ENCODE data around the gene PDE1A. TPM values are rescaled to one million over a fixed set of nuclear protein-coding genes. Genes with fewer than 3 reads are reported as not detected.

Gene PDE1A
- total RNA-seq (2012; rRNA removed): 0.83 and 0.90 TPM in 2 replicates
- polyA plus RNA-seq (2012; rRNA removed): 0.24 and 0.26 TPM in 2 replicates
- 0.04 and 0.12 TPM in 2 replicates for polyA plus RNA-seq (2012; cell fraction: cytosol; rRNA removed)
- 0.05 and 0.34 TPM in 2 replicates for polyA plus RNA-seq (2012; cell fraction: nucleus; rRNA removed; ENCODE audit: low replicate concordance)
- percentile 49 among the genes with signal in this experiment for Bru-seq, nascent RNA
- percentile 42 among the genes with signal in this experiment for BruChase-seq, experiment 1, labeled RNA remaining after a 6-hour chase
- percentile 40 among the genes with signal in this experiment for BruChase-seq, experiment 2, labeled RNA remaining after a 2-hour chase
- long read RNA-seq, partial matches to known transcripts: 7 of 15 reads
- long read RNA-seq, other reads (novel, unspliced or antisense): 5 of 15 reads

DNA sequence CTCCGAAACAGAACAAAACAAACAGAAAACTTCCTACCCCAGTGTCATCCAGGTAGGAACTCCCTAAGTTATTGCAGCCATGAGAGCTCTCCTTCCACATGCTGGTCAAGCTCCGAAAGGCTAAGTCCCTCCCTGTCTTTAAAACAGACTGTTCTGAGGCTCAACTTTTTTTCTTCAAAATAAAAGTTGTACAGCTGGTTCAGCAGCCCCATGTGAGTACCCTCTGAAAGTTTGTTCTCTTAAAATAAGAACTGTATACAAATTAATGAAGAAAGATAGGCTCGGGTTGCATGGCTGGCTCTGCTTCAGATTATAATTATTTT is at the start of gene PDE1A:
Gene PDE1A (minus strand): TSS at position 119 of the 323 bp plus-strand sequence.
- H3K27ac ChIP-seq (ENCODE audit: insufficient read depth, low read length): peak within 1 kb of the TSS; percentile 61; the same call in 1 of the 2 replicates
- peak within 1 kb of the TSS; percentile 86 for H4K5ac ChIP-seq (ENCODE audit: low read depth, low read length)
- peak within 1 kb of the TSS; percentile 84 for H3K4me2 ChIP-seq (ENCODE audit: low read depth, low read length)
- no peaks in the 10 kb centered on the region for H3K9me3 ChIP-seq (ENCODE audit: control insufficient read depth, insufficient read depth, low read length)
- peak within 1 kb of the TSS; percentile 62 for H2AFZ ChIP-seq (replicated peaks; ENCODE audit: low read length, poor library complexity)
- intact Hi-C loops (cut with micrococcal nuclease): loop anchor here (5.0 to 10.0 kb wide), 3 partner anchors 110 to 232 kb away; no protein-coding TSS in a partner anchor
- ChIA-PET CTCF (interaction anchor here (0.9 to 1.1 kb wide), 3 partner anchors 9 to 184 kb away, joined by 3 read pairs; no protein-coding TSS in a partner anchor), POLR2A (ENCODE audit: unreplicated experiment) (no interaction called here)
- dilution Hi-C loops (cut with HindIII; ENCODE audit: low sequenced_read_pairs, unreplicated experiment): no loop called here
- no peaks in the 10 kb centered on the region for H4K20me1 ChIP-seq (ENCODE audit: insufficient read depth, low read length)
- H3K4me1 ChIP-seq (ENCODE audit: control insufficient read depth, insufficient read depth, low read length): peaks cover 6% of the 10 kb centered on the region
- H2BK20ac ChIP-seq (ENCODE audit: low read depth, low read length): no peak within 1 kb of the TSS
- no CpG with 5 or more reads among the region's 3 CpGs for WGBS, 2 experiments (ENCODE audit: extremely low coverage in 2 of 2, insufficient read length in 1 of 2)
- H2BK15ac ChIP-seq (ENCODE audit: low read depth, low read length): no peak within 1 kb of the TSS
- no peaks in the 10 kb centered on the region for H3K9me1 ChIP-seq (ENCODE audit: insufficient read depth, low read length)
- no peak for TF ChIP-seq MAFK (IDR thresholded peaks at IDR 0.05; ENCODE audit: low read depth, low read length)
- TF ChIP-seq CHD1 (IDR thresholded peaks at IDR 0.05; ENCODE audit: low read depth, low read length): no peak
- TF ChIP-seq, protein P1, sequence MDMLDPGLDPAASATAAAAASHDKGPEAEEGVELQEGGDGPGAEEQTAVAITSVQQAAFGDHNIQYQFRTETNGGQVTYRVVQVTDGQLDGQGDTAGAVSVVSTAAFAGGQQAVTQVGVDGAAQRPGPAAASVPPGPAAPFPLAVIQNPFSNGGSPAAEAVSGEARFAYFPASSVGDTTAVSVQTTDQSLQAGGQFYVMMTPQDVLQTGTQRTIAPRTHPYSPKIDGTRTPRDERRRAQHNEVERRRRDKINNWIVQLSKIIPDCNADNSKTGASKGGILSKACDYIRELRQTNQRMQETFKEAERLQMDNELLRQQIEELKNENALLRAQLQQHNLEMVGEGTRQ (IDR thresholded peaks at IDR 0.05; ENCODE audit: low read depth, low read length): no peak
- TF ChIP-seq NFE2L2 (IDR thresholded peaks at IDR 0.05; ENCODE audit: low read depth, low read length): no peak
- BruUV-seq (replicated peaks): no TSS peak
- ATAC-seq (ENCODE audit: low read depth) (peak; percentile 73), DNase-seq (no peak)
- peak within 1 kb of the TSS in 1 of 2 experiments; percentile 39; a peak in 2 of 4 replicates for H4K8ac ChIP-seq (ENCODE audit: low read depth in 2 of 2, low read length in 2 of 2)
- peak within 1 kb of the TSS; percentile 95 for H3K18ac ChIP-seq (ENCODE audit: low read depth, low read length)
- H3K27me3 ChIP-seq (ENCODE audit: control insufficient read depth, insufficient read depth, low read length): no peaks in the 10 kb centered on the region
- no peak within 1 kb of the TSS for H2AK9ac ChIP-seq (replicated peaks; ENCODE audit: low read depth, low read length, poor library complexity)
- peak within 1 kb of the TSS; percentile 20; the same call in 1 of the 2 replicates for H3K4me3 ChIP-seq (ENCODE audit: insufficient read depth, low read depth, low read length)
- H3K79me1 ChIP-seq (ENCODE audit: low read depth in 1 of 2, low read length in 2 of 2): no peaks in the 10 kb centered on the region
- no peak within 1 kb of the TSS; the same call in 1 of the 2 replicates for H2BK120ac ChIP-seq (ENCODE audit: low read depth, low read length)
- no peak within 1 kb of the TSS for H3K23ac ChIP-seq (ENCODE audit: low read depth, low read length)
- no peak within 1 kb of the TSS for H2BK5ac ChIP-seq (ENCODE audit: low read depth, low read length, poor library complexity, severe bottlenecking)
- no peak within 1 kb of the TSS; the same call in 1 of the 2 replicates for H3K4ac ChIP-seq (ENCODE audit: low read depth, low read length)
- H2AK5ac ChIP-seq (ENCODE audit: low read depth, low read length): no peak within 1 kb of the TSS
- in situ Hi-C loops (cut with MboI; ENCODE audit: low sequenced_read_pairs): no loop called here
- peak within 1 kb of the TSS; percentile 7; the same call in 1 of the 2 replicates for H3K9ac ChIP-seq (ENCODE audit: low read depth, low read length)
- H4K91ac ChIP-seq (ENCODE audit: insufficient read depth, low read depth, low read length): no peak within 1 kb of the TSS
- 0 out of 2 replicates have a peak within 1 kb of the TSS, but pooled peaks have one; percentile 19 for H3K56ac ChIP-seq (ENCODE audit: extremely low read depth, insufficient read depth, low read length)
- H3K36me3 ChIP-seq (ENCODE audit: control insufficient read depth, insufficient read depth, low read length): no peaks in the 10 kb centered on the region
- no peak within 1 kb of the TSS for H3K14ac ChIP-seq (replicated peaks; ENCODE audit: low read depth, low read length)
